Eye (tissue), 1 donor: Measurements from ENCODE around the gene SYNC.

Source experiments
- DNase-seq: peaks from one replicate; pipeline ENCODE4 v3.0.0-alpha.2; 2015

Gene SYNC

DNA sequence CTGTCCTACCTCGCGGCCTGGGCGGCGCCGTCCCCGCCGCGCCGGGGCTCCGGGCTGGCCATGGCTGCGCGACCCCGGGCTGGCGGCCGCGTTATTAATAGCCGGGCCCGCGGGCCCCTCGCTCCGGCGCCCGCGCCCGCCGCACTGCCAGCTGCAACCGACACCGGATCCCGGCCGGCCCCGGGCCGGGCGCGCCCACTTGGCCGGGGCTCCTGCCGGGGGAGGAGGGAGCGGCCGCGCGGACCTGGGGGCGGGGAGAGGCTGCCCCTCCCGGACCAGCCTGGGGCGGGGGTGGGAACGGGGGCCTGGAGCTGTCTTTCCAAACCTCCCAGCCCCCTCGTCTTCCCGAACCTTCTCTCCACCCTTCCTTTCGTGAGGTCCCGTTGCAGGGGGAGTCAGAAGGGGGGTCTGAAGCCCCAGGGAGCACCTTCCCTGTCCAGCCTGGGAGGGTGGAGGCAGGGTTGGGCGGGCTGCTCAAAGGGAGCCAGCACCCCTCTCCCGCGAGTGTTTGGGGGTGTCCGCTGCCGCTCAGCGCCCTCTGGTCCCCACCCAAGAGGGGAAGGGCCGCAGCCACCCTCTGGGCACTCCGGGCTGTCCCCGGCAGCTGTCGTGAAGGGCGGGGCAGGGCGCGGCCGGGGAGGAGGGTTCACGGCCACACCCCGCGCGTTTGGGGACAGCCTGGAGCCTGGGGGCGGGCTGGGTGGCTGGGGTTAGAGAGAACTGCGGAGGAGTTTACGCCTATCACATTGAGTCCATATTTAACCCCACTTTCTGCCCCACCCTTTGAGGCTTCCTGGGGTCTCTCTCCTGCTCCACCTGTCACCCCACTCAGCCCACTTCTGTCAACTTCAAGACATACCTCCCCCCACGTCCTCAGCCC lies at the start of gene SYNC:
SYNC (minus strand) TSS at position 172 of the 880 bp plus-strand sequence; CDS start at position 62, 110 bp downstream.
- peak; percentile 65 for DNase-seq

DNA sequence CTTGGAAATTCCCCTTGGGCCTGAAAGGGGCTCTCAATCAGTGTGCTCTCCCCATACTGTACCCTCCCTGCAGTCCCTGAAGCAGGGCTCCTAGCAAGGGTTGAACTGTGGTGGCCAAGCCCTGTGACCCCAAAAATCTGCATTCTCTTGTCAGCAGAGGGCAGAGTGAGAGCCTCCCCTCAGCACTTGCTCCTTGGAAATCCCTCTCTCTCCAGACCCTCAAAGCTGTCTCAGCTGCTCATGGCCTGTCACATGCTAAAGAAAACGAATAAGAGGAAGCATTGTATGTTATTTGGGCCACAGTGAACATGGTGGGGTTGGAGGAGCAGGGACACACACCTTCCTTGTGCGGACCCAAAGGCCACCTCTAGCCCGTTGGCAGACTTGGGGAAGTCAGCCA lies 47.2 kb upstream of the SYNC start:
- DNase-seq = peak; percentile 20

DNA sequence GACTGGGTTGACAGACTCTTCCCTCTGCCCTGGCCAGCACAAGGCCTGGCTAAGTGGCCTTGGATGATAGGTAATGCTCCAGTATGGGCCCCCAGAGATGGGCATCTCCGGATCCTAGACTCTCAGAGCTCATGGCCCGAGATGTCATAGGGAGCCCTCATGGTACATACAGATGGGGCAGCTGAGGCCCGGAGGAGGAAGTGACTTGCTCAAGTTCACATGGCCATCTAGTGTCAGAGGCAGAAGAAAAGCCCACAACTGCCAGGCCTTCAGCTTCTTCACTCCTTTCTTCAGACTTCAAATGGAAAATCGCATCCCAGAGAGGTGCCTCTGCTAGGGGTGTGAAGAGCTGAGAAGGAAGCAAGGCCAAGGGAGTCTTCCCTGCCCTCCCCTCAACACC lies 46.8 kb upstream of the SYNC start:
- DNase-seq = no peak

DNA sequence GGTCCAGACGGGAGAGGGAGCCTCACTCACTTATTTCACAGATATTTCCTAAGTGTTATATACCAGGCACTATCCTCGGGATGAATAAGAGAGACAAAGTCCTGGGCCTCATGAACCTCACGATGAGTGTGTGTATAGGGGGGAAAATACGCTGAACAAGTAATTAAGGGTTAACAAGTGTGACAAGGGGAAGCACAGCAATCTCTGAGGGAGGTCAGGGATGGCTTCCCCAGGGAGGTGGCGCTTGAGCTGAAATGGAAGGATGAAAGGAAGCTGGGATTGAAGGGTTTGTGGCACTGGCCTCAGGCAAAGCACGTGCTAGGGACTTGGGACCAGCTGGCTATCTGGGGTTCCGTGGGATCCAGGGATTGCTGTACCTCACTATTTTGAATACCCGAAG lies 46.4 kb upstream of the SYNC start:
- no peak for DNase-seq

DNA sequence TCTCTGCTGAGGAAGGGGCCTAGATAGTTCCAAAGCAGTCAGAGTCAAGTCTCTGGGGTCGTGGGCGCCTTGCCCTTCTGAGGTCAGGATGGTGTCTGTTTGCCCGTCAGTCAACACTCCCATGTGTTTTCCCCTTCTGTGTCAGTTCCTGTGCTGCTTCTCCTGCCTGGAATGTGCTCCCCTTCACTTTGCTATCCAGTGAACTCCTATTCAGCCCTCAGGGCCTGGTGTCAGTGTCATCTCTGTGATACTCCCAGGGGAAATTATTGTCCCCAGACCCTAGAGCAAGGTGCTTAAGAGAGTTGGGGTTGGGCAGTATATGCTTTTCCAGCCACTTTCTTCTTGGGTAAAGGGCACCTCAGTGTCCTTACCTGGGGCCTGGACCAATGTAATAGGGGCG lies 45.8 kb upstream of the SYNC start:
- DNase-seq = no peak

DNA sequence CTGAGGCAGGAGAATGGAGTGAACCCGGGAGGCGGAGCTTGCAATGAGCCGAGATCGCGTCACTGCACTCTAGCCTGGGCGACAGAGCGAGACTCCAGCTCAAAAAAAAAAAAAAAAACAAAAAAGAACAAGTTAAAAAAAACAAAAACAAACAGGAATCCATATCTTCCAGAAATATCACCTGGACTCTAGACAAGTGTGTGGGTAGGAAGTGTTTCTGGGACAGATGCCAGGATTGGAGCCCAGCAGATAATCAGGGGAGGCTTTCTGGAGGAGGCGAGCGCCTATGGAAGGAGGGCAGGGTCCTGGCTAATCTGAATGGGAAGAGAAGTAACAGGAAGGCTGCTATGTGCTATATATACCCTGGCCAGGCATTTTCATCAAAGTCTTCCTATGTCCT lies 43.6 kb upstream of the SYNC start:
- DNase-seq = no peak

DNA sequence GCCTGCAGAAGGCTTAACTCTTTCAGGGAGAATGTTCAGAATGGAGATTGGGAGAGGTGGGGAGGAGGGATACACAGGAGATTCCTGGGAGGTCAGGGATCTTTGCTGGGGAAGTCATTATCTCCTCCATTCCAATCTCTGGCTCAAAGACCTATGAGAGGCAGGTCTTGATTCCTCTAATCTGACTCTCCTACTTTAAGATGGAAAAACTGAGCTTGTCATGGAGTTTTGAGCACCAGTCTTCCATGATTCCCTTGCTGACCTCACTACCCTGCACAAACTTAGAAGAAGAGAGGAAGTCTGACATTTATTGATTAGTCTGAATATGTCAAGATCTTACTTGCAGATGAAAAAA lies 41.5 kb upstream of the SYNC start:
- no peak for DNase-seq

DNA sequence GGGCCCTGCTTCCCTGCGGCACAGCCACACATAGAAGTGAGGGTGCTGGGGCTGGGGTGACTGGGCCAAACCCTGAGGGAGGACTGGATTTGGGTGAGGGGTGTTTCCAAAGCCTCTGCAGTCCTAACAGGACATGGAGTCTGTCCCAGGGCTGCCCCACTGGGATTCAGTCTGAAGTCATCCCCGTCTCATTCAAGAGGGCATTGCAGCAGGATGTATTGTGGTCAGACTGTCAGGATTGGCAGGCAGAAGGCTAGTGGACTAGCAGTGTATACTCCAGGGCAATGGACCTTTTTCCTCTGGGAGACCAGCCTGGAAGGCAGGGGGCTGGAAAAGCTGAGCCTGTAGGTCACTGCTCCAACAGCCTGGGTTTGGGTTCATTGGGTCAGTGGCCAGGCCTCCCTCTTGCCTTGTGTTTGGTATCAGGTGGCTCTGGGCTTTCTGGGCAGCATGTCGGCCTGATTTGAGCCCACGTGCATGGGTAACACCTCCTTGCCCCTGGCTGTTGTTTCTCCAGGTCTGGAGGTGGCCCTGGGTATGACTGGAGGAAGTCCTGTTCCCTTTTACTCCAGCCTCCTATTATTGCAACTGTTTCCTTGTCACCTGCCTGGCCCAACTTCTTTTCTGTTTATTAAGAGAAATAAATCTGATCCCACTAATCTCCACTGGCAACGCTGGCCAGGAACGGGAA lies 41.0 kb upstream of the SYNC start:
- no peak for DNase-seq

DNA sequence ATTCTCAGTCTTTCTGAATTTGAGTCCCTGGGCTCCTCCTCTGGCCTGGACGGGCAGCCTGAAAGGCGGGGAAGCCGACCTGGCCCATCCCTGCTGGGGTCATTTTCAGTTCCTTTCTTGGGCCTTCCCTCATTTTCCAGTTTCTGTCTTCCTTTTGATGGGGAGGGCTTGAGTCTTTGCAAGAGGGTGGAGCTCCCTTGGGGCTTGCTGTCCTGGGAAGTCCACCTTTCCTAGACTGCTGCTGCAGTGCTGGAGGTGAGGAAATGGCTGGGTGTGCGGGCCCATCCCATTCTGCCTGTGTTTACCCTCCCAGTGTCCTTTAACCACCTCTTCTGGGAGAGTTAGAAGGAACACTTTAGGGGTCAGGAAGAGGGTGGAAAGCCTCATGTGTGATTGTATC lies 40.4 kb upstream of the SYNC start:
- DNase-seq = no peak

DNA sequence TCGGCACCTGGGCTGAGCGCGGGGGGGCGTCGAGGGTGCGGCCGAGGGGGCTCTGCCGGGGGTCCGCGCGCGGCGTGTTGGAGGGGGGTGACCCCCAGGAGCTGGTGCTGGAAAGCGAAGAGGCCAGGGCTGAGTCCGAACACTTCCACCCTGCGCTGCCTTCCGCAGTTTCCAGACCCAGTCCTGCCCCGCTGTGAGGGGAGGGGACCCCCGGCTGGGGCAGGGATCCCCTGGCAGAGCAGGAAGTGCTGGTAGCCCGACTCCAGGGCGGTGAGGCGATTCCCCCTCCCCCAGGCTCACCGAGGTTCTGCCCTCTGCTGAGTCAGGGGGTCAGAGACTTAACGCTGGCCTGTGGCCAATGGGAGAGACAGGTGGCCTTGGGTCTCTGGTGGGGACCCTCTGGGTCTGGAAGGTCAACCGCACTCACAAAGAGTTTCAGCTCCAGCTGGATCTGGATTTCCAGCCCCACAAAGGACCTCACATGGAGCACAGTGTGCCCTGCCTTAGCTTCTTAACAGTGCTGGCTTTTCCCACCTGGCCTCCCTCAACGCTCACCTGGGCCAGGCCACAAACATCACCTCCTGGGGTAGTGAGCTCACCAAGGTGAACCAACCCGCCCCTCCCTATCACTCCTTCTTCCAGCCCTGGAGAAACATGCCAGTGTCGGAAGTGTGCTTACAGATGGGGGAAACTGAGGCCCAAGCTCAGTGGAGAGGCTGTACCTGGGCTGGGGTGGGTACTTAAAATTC lies 39.8 kb upstream of the SYNC start:
- DNase-seq = peak; percentile 56

DNA sequence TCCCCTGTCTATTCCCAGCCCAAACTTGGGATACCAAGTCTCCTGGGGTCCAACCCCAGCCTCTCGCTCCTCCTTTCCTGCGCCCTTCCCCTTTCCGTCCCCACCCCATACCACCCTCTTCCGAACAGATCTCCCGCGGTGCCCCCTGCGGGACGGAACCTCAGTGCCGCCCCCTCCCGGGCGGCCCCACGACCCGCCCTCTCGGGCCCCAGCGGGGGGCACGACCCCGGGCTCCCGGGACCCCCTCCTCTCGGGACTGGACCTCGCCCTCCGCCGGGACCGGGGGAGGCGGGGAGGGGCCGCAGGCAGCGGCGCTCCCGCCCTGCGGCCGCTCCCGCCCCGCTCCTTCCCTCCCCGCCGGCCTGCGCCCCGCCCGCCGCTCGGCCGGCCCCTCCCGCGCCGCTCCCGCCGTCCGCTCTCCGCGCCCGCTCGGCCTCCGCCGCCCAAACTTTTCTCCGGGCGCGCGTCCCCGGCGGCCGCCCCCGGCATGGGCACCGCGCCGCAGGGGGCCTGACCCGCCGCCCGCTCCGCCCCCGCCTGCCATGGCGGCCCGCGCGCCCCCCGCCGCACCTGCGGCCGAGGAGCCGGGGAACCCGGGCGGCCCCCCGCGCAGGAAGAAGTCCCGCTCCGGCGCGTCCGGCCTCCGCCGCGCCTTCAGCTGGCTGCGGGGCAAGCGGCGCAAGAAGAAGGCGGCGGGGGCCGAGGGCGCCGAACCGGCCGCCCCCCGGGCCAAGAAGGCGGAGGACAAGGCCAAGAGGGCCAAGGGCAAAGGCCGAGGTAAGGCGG lies 39.0 kb upstream of the SYNC start:
- peak; percentile 43 for DNase-seq

DNA sequence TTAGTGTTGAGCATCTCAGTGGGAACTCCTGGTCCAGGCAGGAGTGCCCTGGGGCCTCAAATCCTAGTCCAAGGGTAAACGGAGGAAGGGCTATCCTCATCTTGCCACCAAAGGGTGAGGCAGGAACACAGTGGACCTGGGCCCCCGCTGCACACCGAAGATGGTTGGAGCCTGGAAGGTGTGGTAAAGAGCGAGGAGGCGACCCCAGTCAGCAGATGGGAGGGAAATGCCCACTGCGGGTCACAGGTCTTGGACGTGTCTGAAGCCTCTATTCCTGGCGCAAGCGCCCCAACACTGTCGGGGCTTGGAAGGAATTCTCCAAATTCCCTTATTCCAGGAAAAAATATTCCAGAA lies 38.5 kb upstream of the SYNC start:
- DNase-seq = no peak

DNA sequence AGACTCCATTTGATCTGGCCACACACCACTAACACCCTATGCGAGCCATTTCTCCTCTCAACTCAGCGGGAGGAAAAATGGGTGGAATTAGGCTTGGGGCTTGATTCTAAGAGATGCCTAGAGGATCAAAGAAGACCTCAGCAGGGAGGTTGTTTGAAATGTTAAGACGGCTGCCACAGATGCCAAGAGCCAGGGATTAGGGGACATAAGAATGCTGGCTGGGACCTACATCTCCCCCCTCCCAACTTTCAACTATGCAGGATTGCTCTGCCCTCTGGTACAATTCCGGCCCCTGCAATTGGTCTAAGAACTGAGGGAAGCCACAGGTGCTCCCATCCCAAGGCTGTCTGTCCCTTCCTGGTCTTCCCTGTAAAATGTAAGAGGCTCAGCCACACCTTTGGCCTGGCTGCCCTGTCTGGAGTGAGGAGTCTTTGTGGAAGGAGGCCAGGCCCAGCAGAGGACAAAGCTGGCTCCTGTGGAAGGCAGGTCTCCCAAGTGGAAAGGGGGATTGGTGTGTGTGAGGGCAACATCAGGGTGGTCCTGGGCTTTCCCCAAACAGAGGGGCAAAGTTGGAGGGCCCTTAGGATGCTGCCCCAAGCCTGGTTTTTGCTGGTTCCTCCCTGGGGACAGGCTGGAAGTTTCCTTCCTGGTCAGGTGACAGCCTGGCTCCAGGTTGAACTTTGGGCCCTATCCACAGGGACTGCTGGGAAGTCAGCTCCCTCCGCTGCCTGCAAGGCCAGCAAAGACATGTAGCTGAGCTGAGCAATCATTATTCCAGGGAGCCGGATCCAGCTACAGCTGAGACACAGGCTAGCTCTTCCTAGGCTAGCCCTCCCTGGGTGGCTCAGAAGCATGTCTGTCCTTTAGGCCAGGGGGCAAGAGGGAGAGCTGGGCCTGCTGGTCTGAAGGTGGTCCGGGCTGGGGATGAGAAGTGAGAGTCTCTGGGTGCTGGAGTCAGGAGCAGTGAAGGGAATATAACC lies 34.5 kb upstream of the SYNC start:
- DNase-seq = peak; percentile 36

DNA sequence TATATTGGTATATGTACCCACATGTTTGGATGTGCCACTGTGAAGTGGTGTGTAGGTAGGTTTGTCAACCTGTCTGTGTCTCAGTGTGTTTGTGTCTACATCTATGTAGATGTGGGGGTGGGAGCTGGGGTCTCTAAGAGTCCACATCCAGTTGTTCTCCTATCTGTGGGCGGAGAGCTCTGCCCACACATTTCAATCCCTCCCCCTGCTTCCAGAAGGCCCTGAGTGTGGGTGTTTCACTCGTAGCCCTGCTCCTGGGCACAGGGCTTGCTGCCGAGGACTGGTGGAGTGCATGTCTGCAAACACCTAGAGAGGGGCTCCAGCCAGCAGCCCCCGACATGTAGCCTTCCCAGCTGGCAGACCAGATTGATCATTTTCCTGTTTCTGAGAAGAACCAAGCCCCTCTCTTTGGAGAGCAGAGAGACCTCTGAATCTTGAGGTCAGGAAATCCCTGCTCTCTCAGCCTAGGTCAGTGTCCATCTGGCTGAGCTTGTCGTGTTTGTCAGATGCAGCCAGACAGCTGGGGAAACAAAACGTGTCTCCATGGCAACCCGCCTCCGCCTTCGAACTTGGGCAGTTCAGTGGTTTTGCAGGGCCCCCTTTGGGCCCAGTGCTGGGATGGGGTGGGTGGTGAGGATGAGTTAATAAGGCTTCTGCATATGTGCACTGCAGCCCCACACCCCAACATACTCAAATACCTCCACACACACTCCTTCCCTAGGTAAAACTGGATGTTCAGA lies 31.2 kb upstream of the SYNC start:
- peak; percentile 82 for DNase-seq

DNA sequence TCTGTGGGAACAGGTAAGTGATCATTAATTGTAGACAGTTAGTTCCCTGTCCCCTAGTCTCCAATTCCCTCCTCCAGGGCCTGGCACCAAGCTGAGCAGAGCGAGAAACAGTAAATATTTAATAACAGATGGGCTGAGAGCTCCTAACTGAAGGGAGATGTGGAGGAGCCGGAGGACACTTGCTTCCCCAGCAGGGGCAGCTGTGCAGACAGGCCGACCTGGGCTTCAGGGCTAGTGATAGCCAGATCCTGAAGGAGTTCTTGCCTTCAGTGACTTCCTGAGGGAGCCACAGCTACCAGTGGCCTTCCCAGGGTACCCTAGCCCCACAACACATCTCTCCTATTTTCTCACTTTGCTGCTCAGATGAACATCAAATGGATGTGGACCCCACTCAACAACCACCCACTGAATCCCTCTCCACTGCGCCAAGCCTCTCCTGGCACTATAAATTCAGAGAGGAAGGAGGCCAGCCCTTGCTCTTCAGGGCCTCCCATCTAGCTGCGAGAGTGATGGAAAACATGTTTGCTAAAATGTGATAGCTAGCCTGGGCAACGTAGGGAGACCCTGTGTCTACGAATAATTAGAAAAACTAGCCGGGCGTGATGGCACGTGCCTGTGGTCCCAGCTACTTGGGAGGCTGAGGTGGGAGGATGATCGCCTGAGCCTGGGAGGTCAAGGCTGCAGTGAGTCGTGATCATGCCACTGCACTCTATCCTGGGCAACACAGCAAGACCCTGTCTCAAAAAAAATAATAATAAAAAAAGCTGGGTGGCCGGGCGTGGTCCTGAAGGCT lies 26.9 kb upstream of the SYNC start:
- DNase-seq = peak; percentile 38

DNA sequence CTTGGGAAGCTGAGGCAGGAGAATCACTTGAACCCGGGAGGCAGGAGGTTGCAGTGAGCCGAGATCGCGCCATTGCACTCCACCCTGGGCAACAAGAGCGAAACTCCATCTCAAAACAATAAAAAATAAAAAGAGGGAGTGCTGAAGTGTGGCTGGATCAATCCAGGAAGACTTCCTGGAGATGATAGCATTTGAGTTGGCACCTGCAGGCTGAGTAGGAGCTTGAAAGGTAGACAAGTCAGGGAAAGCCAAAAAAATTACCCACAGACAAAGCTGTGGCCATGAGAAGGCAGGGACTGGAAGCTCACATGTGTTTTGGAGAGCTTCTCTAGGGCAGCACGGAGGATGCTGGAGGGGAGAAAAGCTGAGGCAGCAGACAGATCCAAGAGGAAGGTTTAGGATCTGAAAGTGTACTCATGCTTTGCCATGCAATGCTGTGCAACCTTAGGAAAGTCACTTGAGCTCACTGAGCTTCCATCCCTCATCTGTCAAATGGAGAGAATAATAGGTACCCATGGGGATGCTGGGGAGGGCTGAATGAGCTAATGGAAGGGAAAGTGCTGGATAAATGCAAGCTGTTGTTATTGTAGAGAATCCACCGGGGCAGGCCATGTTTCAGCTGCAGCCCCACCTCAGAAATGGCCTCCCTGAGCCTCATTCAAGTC lies 26.0 kb upstream of the SYNC start:
- no peak for DNase-seq

DNA sequence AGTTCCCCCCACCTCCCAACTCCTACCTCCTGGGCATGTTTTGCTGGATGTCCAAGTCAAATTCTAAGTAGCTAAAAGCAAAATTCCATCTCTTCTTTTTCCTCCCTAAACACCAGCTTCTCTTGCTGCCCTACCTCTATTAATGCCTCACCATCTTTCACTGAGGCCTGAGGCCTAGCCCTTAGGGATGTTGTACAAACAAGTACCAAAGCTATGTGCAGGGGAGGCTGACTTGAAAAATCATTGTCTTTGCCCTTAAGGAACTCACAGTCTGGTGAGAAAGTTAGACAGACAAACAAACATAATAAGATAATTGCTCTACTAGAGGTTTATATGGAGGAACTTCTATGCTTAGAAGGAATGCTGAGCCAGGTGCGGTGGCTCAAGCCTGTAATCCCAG lies 25.3 kb upstream of the SYNC start:
- DNase-seq = no peak

DNA sequence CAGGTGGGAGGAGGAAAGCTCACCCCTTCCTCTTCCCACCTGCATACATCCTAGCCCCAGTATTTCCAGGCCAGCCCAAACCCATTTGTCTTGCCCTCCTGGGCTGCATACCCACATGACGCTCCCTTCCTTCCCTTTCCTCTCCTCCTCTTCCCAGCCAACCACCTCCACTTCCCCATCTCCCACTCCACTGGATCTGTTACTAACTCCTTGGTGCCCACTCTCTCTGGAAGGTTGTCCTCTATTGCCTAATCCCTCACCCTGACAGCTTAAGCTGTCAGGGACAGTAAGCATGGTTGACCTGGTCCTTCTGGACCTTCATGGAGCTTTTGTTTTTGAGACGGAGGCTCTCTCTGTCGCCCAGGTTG lies 23.0 kb upstream of the SYNC start:
- DNase-seq = no peak
